ENCODE data around the gene TAPT1.

GRCh38 chr4:16154451-16154850 is 71.8 kb downstream of the TAPT1 start:
- TF ChIP-seq POLR2AphosphoS5 (IDR thresholded peaks at IDR 0.05; ENCODE audit: low read depth, low read length) = no peak
- no peak for TF ChIP-seq POLR2A (IDR thresholded peaks at IDR 0.05; ENCODE audit: low read depth, low read length)
- no peak for TF ChIP-seq SPI1 (IDR thresholded peaks at IDR 0.05; ENCODE audit: low read depth, low read length)
- TF ChIP-seq TAF1 (IDR thresholded peaks at IDR 0.05; ENCODE audit: low read depth, low read length) = no peak

Data from GM12891 (cell line).